ENCODE measurements around the gene ALKBH3. TPM values are rescaled to one million over a fixed set of nuclear protein-coding genes. Genes with fewer than 3 reads are reported as not detected.

Gene ALKBH3
- total and polyA plus RNA-seq, 2 donors (not counting 3 experiments of a cell fraction or from before 2014, with no cell fraction given): 28.0 to 34.7 TPM

GRCh38 chr11:43832536-43832935 is 48.1 kb upstream of the ALKBH3 start:
- Histone ChIP-seq H3K79me2 (ENCODE audit: control insufficient read depth, insufficient read depth, low read length) (no peaks in the 10 kb centered on the region), H3K27ac (ENCODE audit: insufficient read depth, low read depth, low read length) (no peak overlapping the region), H2AFZ (ENCODE audit: low read depth, low read length) (no peak overlapping the region), H3K4me2 (ENCODE audit: insufficient read depth, low read length) (no peak overlapping the region), H3K9me1 (replicated peaks; ENCODE audit: control insufficient read depth, extremely low read depth, insufficient read depth, low read length) (no peaks in the 10 kb centered on the region), H3K9me3 (replicated peaks; ENCODE audit: control insufficient read depth, insufficient read depth, low read length) (no peaks in the 10 kb centered on the region), H3K4me1 (ENCODE audit: control insufficient read depth, extremely low read depth, insufficient read depth, low read length) (peaks cover 15% of the 10 kb centered on the region), H4K20me1 (replicated peaks; ENCODE audit: control insufficient read depth, extremely low read depth, insufficient read depth, low read length) (no peaks in the 10 kb centered on the region), H3K9ac (replicated peaks; ENCODE audit: extremely low read depth, insufficient read depth, low read length) (no peak overlapping the region), H3K36me3 (ENCODE audit: control insufficient read depth in 2 of 2, extremely low read depth in 1 of 2, insufficient read depth in 2 of 2, low read length in 2 of 2) (peaks cover 3% of the 10 kb centered on the region in 2 experiments), H3K27me3 (ENCODE audit: control insufficient read depth in 2 of 2, insufficient read depth in 2 of 2, low read length in 2 of 2) (no peaks in the 10 kb centered on the region), H3K4me3 (replicated peaks in 1 of 3; ENCODE audit: insufficient read depth in 1 of 3, low read depth in 1 of 3, low read length in 3 of 3) (no peak overlapping the region)
- no peak for TF ChIP-seq EZH2 (IDR thresholded peaks at IDR 0.05; ENCODE audit: borderline replicate concordance, low read depth, low read length, severe bottlenecking)
- no peak for TF ChIP-seq CTCF (IDR thresholded peaks at IDR 0.05; ENCODE audit: extremely low read depth in 1 of 2, insufficient read depth in 1 of 2, low read depth in 1 of 2, low read length in 2 of 2)
- TF ChIP-seq GATA2 (IDR thresholded peaks at IDR 0.05; ENCODE audit: insufficient read depth, insufficient read length, low read depth, low read length): no peak
- TF ChIP-seq MYC (IDR thresholded peaks at IDR 0.05; ENCODE audit: low read depth, low read length): no peak
- TF ChIP-seq FOS (IDR thresholded peaks at IDR 0.05; ENCODE audit: borderline replicate concordance, insufficient read depth, low read length): no peak
- no peak for TF ChIP-seq POLR2A (IDR thresholded peaks at IDR 0.05; ENCODE audit: low read depth, low read length)
- TF ChIP-seq JUN (IDR thresholded peaks at IDR 0.05; ENCODE audit: borderline replicate concordance, insufficient read depth, insufficient read length, low read depth): no peak
- TF ChIP-seq MAX (IDR thresholded peaks at IDR 0.05; ENCODE audit: insufficient read depth, insufficient read length): no peak
- TF ChIP-seq POLR2AphosphoS5 (IDR thresholded peaks at IDR 0.05; ENCODE audit: insufficient read depth, low read depth, low read length): no peak
- BruUV-seq (replicated peaks): no TSS peak
- no peak for FAIRE-seq
- intact Hi-C loops (cut with micrococcal nuclease) (no loop called here), dilution Hi-C loops (cut with MboI; ENCODE audit: extremely low pct_ligation_motif_present, low sequenced_read_pairs) (no loop called here)
- CTCF ChIA-PET: interaction anchor here (1.2 to 6.7 kb wide), 3 partner anchors 9 to 57 kb away, joined by 3 to 55 read pairs (median 4); no protein-coding TSS in a partner anchor
- POLR2A ChIA-PET: no interaction called here
- DNase-seq (ENCODE audit: low read depth, low spot score): no peak

All from endothelial cell of umbilical vein (primary cell).